NCI-H774 (cell line): ENCODE results near the gene CUL2.
A peak's percentile ranks its signal among the peaks of the same experiment; 100 is the strongest.
"Not testable (repeated sequence)": the region's sequence is repeated elsewhere in the genome, so short reads cannot be mapped to it uniquely, and the experiment has no call there.

Source experiments
- DNase-seq: peaks from one replicate; lab custom pipeline; 2025; lab: John Stamatoyannopoulos, UW

CUL2 gene

DNA sequence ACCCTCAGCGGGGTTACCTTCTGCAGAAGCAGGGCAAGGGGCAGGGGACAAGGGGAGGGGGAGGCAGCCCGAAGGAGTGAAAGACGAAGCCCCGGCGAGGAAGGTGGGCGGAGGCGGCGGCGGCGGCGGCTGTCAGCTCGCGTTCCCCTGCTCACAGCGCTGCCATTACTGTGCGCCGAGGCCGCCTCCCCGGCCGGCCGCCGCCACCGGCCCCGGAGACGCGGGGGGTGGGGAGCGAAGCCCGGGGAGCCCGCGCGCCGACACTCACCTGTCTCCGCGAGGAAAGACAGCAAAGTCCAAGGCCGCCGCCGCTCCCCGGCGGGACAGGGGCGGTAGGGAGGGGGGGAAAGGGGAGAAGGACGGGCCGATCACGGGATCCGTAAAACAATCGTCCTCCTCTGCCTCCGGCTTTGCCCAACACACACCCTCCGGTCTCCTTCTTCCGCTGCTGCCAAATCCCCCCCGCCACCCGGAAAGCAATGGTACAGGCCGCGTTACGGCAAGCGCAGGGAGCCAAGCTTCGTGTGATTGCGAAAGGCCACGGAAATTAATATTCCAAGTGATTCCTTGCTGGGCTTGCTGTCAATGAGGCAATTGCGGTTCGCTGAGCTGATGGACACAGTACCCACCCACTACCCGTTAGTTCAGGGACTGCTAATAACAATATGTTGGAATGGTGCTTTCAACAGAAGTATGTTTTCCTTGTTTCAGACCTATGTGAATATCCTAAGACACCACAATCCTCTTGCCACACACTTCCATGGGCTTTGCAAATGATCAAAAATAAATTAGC is at the start of gene CUL2:
CUL2 (minus strand) TSS at position 180 of the 793 bp plus-strand sequence. CDS start 19,024 bp downstream, outside the sequence.
- DNase-seq: peak; percentile 89

DNA sequence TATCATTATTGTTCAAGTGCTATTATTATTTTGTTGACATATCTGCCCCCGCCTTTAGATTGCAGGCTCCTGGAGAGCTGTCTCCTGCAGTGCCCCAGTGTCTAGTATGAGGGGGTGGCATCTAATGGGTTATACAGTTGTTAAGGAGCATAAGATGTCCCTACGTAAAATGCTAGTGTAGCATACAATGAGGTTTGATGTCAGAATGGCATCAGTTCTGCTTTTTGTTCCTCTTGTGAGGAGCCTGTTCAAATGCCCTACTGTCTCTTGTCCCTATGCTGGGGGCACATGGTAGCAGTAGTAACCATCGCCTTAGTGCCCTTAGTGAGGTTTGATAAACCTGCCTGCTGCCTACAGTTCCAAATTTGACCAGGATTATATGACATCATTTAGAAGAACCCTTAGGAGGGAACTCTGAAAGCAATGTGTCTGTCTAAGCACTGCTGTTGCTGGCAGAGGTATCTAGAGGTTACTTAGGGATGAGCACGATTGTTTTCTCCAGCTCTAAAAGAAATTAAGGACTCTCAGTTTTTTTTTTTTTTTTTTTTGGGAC is 46.2 kb upstream of the CUL2 start:
- no peak for DNase-seq

GRCh38 chr10:35135861-35136260 is 45.7 kb upstream of the CUL2 start:
- DNase-seq: no peak

DNA sequence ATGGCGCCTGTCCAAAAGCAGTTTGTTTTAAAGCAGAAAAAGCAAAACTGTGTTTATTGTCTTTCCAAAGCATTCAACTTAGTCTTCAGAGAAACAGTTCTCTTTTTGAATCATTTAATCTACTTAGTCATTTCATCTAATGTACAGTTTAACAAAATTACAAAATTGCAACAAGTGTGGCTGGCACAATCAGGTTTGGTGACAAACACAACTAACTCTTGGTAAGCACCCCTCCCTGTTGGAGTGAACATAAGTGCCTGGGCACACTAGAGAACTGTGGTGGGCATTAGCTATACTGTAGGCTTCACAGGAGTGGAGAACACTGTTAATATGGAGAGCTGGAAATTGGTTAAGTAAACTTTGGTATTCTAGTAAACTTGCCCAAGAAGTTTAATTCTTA is 43.4 kb upstream of the CUL2 start:
- no peak for DNase-seq

DNA sequence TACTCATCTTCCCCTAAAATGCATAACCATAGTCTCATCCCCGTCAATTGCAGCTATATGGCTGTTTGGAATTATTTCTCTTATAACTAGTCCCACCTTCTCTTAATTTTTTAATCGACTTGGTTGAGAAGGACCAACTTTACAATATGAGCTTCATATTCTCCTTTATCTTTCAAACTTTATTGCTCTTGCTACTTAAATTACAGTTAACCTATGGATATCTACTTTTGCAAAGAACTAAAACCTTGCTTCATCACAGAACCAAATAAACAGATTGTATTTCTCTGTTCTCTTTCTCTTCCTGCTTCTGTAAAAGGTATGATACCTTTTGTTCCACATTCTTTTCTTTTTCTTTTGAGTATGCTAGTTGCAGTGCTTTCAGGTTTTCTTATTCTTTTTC is 42.6 kb upstream of the CUL2 start:
- no peak for DNase-seq

DNA sequence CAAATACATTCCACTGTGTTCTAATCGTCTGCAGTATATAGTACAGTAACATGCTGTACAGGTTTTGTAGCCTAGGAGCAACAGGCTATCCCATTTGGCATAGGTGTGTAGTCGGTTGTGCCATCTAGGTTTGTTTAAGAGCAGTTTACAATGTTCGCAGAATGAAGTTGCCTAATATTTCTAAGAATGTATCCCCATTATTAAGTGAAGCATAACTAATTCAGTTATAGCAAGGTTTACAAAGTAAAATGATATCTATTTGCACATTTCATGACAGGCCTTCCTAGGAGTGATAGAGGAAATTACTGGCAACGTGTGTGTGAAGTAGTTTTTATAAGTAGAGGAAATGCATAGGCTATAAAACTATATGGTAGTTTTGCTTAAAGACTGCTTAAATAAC is 40.5 kb upstream of the CUL2 start:
- DNase-seq: no peak

- no peak for DNase-seq
These were observed 39.1 kb upstream of the CUL2 start for GRCh38 chr10:35129185-35129674.

- no peak for DNase-seq
These were observed 37.2 kb upstream of the CUL2 start for GRCh38 chr10:35127289-35127891.

DNA sequence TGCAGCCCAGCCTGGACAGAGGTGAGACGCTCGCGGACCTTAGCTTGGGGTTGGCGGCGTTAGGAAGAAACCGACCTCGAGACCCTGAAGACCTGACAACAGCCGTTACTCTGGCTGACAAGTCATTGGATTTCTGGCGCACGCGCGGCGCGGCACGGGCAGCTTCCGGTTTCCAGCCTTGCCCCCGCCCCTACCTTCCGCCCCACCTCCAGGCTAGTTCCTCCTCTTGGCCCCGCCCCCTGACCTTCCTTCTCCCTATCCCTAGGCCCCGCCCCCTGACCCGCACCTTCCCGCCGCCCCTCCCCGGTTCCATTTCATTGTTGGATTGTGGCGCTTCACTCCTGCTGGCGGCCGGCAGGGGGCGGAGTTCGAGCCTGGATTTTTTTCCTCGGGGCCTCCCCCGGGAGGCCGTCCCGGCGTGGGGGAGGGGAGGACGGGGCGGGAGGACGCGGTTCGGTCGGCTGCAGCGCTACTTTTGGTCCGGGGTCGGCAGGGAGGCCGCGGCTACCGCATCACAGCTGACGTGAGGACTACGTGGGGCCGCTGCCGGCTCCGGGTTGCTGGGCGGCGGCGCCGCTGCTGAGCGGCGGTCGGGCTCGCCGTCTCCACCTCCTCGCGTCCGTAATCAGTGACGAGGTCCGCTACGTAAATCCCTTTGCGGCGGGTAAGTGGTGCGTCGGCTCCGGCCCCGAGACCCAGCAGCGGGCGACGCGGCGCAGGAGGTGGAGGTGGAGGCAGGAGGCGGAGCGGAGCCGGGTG is 36.6 kb upstream of the CUL2 start, which contains the start of gene CREM:
CREM (plus strand) TSS at position 317 of the 759 bp plus-strand sequence. CDS start 10,990 bp downstream, outside the sequence.
- DNase-seq: peak; percentile 97

- no peak for DNase-seq
These were observed 36.0 kb upstream of the CUL2 start for GRCh38 chr10:35126062-35126529.

DNA sequence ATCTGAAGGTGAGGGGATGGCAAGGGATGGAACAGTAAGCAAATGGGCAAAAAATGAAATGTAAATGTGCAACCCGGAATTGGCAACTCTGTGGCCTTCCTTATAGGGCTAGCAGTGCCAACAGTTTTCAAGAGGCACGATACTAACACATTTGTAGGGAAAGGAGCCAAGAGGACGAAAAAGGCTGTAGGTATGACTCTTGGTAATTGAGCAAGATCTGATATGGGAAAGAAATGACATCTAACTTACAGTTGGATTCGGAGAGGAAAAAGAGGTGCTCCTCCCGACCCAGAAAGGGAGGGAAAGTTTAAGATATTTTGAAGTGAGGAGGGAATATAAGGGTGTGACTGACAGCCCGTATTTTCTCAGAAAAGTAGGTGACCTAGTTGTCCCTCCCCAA is 34.4 kb upstream of the CUL2 start:
- no peak for DNase-seq

- no peak for DNase-seq
These were observed 29.2 kb upstream of the CUL2 start for GRCh38 chr10:35119378-35119777.

GRCh38 chr10:35112571-35112970 is 22.4 kb upstream of the CUL2 start:
- DNase-seq: no peak

GRCh38 chr10:35103882-35104281 is 13.7 kb upstream of the CUL2 start:
- DNase-seq: no peak

- no peak for DNase-seq
These were observed 7.4 kb upstream of the CUL2 start for GRCh38 chr10:35097510-35097909.

DNA sequence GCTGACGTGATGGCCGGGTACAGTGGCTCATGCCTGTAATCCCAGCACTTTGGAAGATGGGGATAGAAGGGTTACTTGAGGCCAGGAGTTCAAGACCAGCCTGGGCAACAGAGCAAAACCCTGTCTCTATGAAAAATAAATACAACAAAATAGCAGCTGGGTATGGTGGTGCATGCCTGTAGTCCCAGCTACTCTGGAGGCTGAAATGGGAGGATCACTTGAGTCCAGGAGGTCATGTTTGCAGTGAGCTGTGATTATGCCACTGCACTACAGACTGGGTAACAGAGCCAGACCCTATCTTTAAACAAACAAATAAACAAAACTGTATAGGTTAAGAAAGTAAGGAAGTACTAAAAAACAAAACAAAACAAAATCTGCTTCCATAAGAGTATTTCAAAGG is 6.2 kb upstream of the CUL2 start:
- DNase-seq: no peak

DNA sequence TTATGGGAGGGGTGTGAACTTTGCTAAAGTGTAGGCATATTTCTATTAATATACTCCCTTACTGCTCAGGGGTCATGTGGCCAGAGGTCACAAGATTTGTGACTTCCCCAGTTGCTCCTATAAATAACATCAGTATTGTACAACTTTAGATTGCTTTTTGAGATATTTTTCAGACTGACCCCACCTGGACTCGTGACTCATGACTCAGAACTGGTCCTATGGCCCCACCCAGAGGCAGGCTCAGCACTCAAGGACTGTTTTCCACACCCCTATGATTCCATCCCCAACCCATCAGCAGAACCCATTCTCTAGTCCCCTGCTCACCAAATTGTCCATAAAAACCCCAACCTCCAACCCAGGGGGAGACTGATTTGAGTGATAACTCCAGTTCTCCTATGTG is 2.7 kb upstream of the CUL2 start:
- no peak for DNase-seq

DNA sequence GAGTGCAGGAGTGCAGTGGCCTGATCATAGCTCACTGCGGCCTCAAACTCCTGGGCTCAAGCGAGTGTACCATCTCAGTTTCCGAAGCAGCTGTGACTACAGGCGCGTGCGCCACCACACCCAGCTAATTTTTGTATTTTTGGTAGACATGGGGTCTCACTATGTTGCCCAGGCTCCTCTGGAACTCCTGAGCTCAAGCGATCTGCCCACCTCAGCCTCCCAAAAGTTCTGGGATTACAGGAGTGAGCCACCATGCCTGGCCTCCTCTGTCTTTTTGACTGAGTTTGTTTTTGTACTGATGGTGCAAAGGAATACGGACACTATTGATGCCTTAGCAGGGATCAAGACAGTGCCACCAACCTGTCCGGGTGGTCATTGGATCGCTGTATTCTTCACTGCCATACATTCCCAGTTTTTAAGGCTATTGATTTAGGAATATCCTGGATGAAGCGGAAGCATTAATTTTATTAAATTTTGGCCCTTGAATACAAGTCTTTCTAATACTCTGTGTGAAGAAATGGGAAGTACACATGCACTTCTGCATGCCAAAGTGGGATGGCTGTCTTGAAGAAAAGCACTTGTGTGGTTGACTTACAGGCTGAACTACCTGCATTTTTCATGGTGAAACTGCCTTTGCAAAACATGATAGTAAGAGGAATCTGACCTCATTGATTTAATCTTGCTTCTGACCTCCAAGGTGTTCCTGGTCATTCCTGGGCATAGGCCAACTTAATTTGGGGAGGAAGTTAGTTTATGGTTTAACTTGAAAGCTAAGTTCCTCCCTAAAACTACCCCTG is 2.1 kb upstream of the CUL2 start:
- DNase-seq: no peak

- DNase-seq: no peak
These were observed 455 bp downstream of the CUL2 start for GRCh38 chr10:35089611-35090161.

- no peak for DNase-seq
These were observed 6.9 kb downstream of the CUL2 start for GRCh38 chr10:35083242-35083641.

- not testable (repeated sequence) for DNase-seq
These were observed 9.9 kb downstream of the CUL2 start for GRCh38 chr10:35080261-35080660.
